HepG2 (cell line): ENCODE data around the gene GFPT2. TPM values are rescaled to one million over a fixed set of nuclear protein-coding genes. Genes with fewer than 3 reads are reported as not detected.

Experiments
- ATAC-seq: fragments of 200-7000 bp; cut with Tn5 transposase; 3 replicates; pipeline ENCODE4 v1.9.1; 2020; ENCODE audit warnings: mild to moderate bottlenecking, moderate library complexity
- BruUV-seq: library from RNA; stranded (reverse); fragments of 400-500 nt; replicated peaks from 2 replicates; lab custom pipeline; 2021; lab: Mats Ljungman, UMichigan
- CTCF ChIA-PET: fragments of 300-600 bp; formaldehyde crosslinking; extraction: SDS; loops from one replicate; lab custom pipeline; 2021; ENCODE audit warnings: low total read pairs, inconsistent platforms, low intra/inter-chr PET ratio; lab: Yijun Ruan, JAX
- POLR2A ChIA-PET: fragments of 350-600 bp; sonication (Branson Sonifier 250); formaldehyde crosslinking; loops from one replicate; lab custom pipeline; 2020; ENCODE audit warnings: antibody characterized with exemption, inconsistent platforms; lab: Yijun Ruan, JAX
- DNase-seq: peaks from one replicate; pipeline ENCODE4 v3.0.0-alpha.2; 2015; ENCODE audit warnings: low spot score
- FAIRE-seq: peaks from 3 replicates; lab custom pipeline; 2011; peaks lifted over from hg19 to GRCh38; lab: Jason Lieb, UNC
- H2AFZ ChIP-seq: one replicate; pipeline ENCODE4 v1.6.1; 2011; ENCODE audit warnings: low read length, inconsistent platforms
- H3K27ac ChIP-seq: fragments of 300-600 bp; 3 replicates; pipeline ENCODE4 v1.8.0; 2011; ENCODE audit warnings: mixed run types, mild to moderate bottlenecking, mixed read lengths, low read length, inconsistent platforms; ENCODE audit not compliant: insufficient read depth; ENCODE audit errors: extremely low read length
- H3K27me3 ChIP-seq, 2 experiments: fragments of 200-600 bp in 1 of 2; 2 replicates in 1 of 2; 3 replicates in 1 of 2; pipeline versions ENCODE4 v1.6.0 to v1.8.0; 2011; ENCODE audit warnings: low read length in 2 of 2, mild to moderate bottlenecking in 2 of 2, moderate library complexity in 2 of 2, inconsistent platforms in 1 of 2; ENCODE audit not compliant: insufficient read depth in 2 of 2, control insufficient read depth in 1 of 2
- H3K36me3 ChIP-seq, 2 experiments: fragments of 200-600 bp in 1 of 2; replicated peaks in 1 of 2; 2 replicates in 1 of 2; 3 replicates in 1 of 2; pipeline versions ENCODE4 v1.5.1 to v1.8.0; 2011; ENCODE audit warnings: low read length in 2 of 2, inconsistent platforms in 1 of 2; ENCODE audit not compliant: insufficient read depth in 2 of 2, control insufficient read depth in 1 of 2
- H3K4me1 ChIP-seq: 2 replicates; pipeline ENCODE4 v1.5.1; 2012; ENCODE audit warnings: low read length, inconsistent platforms; ENCODE audit not compliant: insufficient read depth
- H3K4me2 ChIP-seq: 2 replicates; pipeline ENCODE4 v1.6.0; 2011; ENCODE audit warnings: low read depth, low read length, inconsistent platforms
- H3K4me3 ChIP-seq, 3 experiments: fragments of 200-600 bp in 1 of 3; sonication (generic), shearing (Covaris generic) in 1 of 3; replicated peaks in 1 of 3; 2 replicates each; pipeline ENCODE4 v1.5.1; 2011 to 2016; ENCODE audit warnings: low read length in 3 of 3, inconsistent platforms in 2 of 3, low read depth in 2 of 3, mild to moderate bottlenecking in 2 of 3, control low read depth in 1 of 3, mixed read lengths in 1 of 3; ENCODE audit not compliant: insufficient read depth in 1 of 3
- H3K79me2 ChIP-seq: one replicate; pipeline ENCODE4 v1.6.1; 2011; ENCODE audit warnings: low read length, inconsistent platforms; ENCODE audit not compliant: insufficient read depth
- H3K9ac ChIP-seq: 2 replicates; pipeline ENCODE4 v1.6.0; 2011; ENCODE audit warnings: mild to moderate bottlenecking, low read depth, low read length, inconsistent platforms; ENCODE audit not compliant: insufficient read depth
- H3K9me3 ChIP-seq: 2 replicates; pipeline ENCODE4 v1.5.1; 2012; ENCODE audit warnings: mild to moderate bottlenecking, low read length
- H4K20me1 ChIP-seq: 2 replicates; pipeline ENCODE4 v1.6.0; 2011; ENCODE audit warnings: inconsistent platforms, mild to moderate bottlenecking, low read length, moderate library complexity; ENCODE audit not compliant: insufficient read depth
- CEBPG ChIP-seq: IDR thresholded peaks from 2 replicates; pipeline ENCODE4 v1.6.1; 2016
- DNMT1 ChIP-seq: sonication (generic); formaldehyde crosslinking; IDR thresholded peaks from 2 replicates; pipeline ENCODE4 v1.5.1; 2020; ENCODE audit warnings: mild to moderate bottlenecking, missing genetic modification reagents
- GABPA ChIP-seq, 2 experiments: IDR thresholded peaks; 2 replicates each; pipeline ENCODE4 v1.6.1; 2011 to 2016; ENCODE audit warnings: low read depth in 2 of 2, low read length in 1 of 2, missing biosample characterization in 1 of 2, missing genetic modification characterization in 1 of 2
- MAFF ChIP-seq: IDR thresholded peaks from 2 replicates; pipeline ENCODE4 v1.6.1; 2011; ENCODE audit warnings: low read depth, low read length, improper control_type of control experiment
- NFYC ChIP-seq: IDR thresholded peaks from 2 replicates; pipeline ENCODE4 v1.6.1; 2016; ENCODE audit warnings: missing genetic modification reagents, missing compliant biosample characterization
- RORA ChIP-seq: sonication (generic); formaldehyde crosslinking; IDR thresholded peaks from 2 replicates; pipeline ENCODE4 v1.5.0; 2020; ENCODE audit warnings: mild to moderate bottlenecking, missing genetic modification reagents, moderate library complexity
- SYNCRIP ChIP-seq: fragments of 200-400 bp; formaldehyde crosslinking; IDR thresholded peaks from 2 replicates; pipeline ENCODE4 v1.6.1; 2018; ENCODE audit warnings: mild to moderate bottlenecking, low read depth, low read length; ENCODE audit not compliant: insufficient read depth
- ZFP36L2 ChIP-seq: sonication (generic); formaldehyde crosslinking; IDR thresholded peaks from 2 replicates; pipeline ENCODE4 v1.4.0; 2020; ENCODE audit warnings: missing genetic modification reagents
- ZNF180 ChIP-seq: sonication (generic); formaldehyde crosslinking; IDR thresholded peaks from 2 replicates; pipeline ENCODE4 v1.4.0; 2020; ENCODE audit warnings: low read depth, missing genetic modification reagents, borderline replicate concordance
- ZNF225 ChIP-seq: sonication (generic); formaldehyde crosslinking; IDR thresholded peaks from 2 replicates; pipeline ENCODE4 v1.4.0; 2020; ENCODE audit warnings: mild to moderate bottlenecking, missing genetic modification reagents
- ZNF773 ChIP-seq: sonication (generic); formaldehyde crosslinking; IDR thresholded peaks from 2 replicates; pipeline ENCODE4 v1.4.0; 2020; ENCODE audit warnings: missing genetic modification reagents, borderline replicate concordance
- ZSCAN12 ChIP-seq: sonication (generic); formaldehyde crosslinking; IDR thresholded peaks from 2 replicates; pipeline ENCODE4 v1.9.0; 2021; ENCODE audit warnings: mild to moderate bottlenecking, missing genetic modification reagents
- WGBS: methylation state at CpG from one replicate; pipeline ENCODE4 v1.1.6; 2017; ENCODE audit warnings: low lambda C conversion rate; 5-methylcytosine and 5-hydroxymethylcytosine counted together
- in situ Hi-C: cut with HindIII; loops from 2 replicates; pipeline ENCODE4 v1.10.0; 2017; ENCODE audit warnings: low pct_unique_long_range_greater_than_20kb; ENCODE audit not compliant: extremely low pct_ligation_motif_present
- intact Hi-C: fragments of 100-400 bp; cut with micrococcal nuclease; formaldehyde crosslinking; loops from one replicate; pipeline ENCODE4 v1.10.0; 2022; ENCODE audit not compliant: unreplicated experiment
- polyA plus RNA-seq, 8 experiments: library from polyadenylated mRNA; depleted of rRNA in 3 of 8; stranded (reverse) in 7 of 8; unstranded in 1 of 8; fragments of >200 nt; fragmentation: Illumina TruSeq in 4 of 8; extraction: Trizol in 4 of 8; gene quantifications; 2 replicates each; pipeline versions ENCODE4 v1.2.1 to v1.2.3, GENCODE V29; 2011 to 2016; ENCODE audit warnings: low read depth in 4 of 8, missing spikeins in 1 of 8, mixed read lengths in 1 of 8; ENCODE audit not compliant: insufficient read depth in 1 of 8
- total RNA-seq, 5 experiments: library from RNA; depleted of rRNA; stranded (reverse); fragments of >200 nt; fragmentation: Illumina TruSeq; extraction: Trizol; gene quantifications; 2 replicates each; pipeline ENCODE4 v1.2.3, GENCODE V29; 2016; ENCODE audit warnings: low read depth in 1 of 5
- TF ChIP-seq, protein P1 (sequence below): sonication (generic); formaldehyde crosslinking; IDR thresholded peaks from 2 replicates; pipeline ENCODE4 v1.5.0; 2020; ENCODE audit warnings: missing genetic modification reagents
- TF ChIP-seq, protein P2 (sequence below): sonication (generic); formaldehyde crosslinking; IDR thresholded peaks from 2 replicates; pipeline ENCODE4 v1.8.1; 2023; ENCODE audit warnings: mild to moderate bottlenecking, missing genetic modification reagents
- TF ChIP-seq, protein P3 (sequence below): sonication (generic); formaldehyde crosslinking; conservative IDR thresholded peaks from 2 replicates; pipeline ENCODE4 v1.5.0; 2020; ENCODE audit warnings: missing genetic modification reagents
- TF ChIP-seq, protein P4 (sequence below): sonication (generic); formaldehyde crosslinking; IDR thresholded peaks from 2 replicates; pipeline ENCODE4 v1.4.0; 2020; ENCODE audit warnings: missing genetic modification reagents; ENCODE audit errors: not compliant biosample characterization
- TF ChIP-seq, protein P5 (sequence below): sonication (generic); formaldehyde crosslinking; IDR thresholded peaks from 2 replicates; pipeline ENCODE4 v1.5.1; 2020; ENCODE audit warnings: mild to moderate bottlenecking, missing genetic modification reagents, borderline replicate concordance

Gene GFPT2
- total and polyA plus RNA-seq, 2 of the 13 experiments (the other 11 are each of a cell fraction or from before 2014, with no cell fraction given), result 0.18 TPM

DNA sequence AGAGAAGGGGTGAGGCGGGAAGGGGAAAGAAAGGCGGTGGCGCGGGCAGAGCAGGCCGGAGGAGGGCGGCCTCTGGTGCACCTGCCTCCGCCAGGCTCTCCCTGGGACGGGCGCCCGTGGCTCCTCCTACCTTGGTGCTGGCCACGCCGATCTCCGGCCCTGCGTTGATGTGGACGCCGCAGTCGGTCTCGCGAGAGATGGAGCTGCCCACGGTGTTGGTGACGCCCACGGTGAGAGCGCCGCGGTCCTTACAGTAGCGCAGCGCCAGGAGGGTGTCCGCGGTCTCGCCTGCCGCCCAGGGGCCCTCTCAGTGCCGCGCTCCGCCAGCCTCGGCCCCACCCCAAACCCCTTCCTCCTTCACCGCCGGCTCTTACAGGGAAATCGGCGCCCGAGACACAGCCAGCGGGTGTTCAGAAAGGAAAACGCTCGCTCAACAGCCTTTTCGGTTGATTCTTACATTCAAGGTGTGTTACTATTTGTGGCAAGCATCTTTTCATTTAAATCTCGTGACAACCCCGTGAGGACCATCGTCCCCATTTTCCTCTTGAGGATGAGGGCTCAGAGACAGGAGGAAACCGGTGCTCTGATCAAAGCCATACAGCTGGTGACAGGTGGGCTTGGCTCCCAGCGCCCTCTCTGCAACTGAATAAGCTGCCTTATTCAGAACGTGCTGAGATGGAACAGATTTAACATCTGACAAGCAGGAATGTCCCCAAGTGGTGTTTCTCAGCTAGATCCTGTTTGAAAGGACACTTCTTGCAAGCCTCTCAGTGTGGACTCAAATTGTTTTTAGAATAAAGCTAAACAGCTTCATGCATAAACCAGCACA, 39.2 kb downstream of the GFPT2 start (continued):
- TF ChIP-seq, protein P1, sequence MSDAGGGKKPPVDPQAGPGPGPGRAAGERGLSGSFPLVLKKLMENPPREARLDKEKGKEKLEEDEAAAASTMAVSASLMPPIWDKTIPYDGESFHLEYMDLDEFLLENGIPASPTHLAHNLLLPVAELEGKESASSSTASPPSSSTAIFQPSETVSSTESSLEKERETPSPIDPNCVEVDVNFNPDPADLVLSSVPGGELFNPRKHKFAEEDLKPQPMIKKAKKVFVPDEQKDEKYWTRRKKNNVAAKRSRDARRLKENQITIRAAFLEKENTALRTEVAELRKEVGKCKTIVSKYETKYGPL (CRISPR knock-in tag), result no peak
- TF ChIP-seq MAFF, result no peak
- no peak for TF ChIP-seq SYNCRIP
- TF ChIP-seq, protein P2, sequence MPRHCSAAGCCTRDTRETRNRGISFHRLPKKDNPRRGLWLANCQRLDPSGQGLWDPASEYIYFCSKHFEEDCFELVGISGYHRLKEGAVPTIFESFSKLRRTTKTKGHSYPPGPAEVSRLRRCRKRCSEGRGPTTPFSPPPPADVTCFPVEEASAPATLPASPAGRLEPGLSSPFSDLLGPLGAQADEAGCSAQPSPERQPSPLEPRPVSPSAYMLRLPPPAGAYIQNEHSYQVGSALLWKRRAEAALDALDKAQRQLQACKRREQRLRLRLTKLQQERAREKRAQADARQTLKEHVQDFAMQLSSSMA (CRISPR knock-in tag), result no peak

DNA sequence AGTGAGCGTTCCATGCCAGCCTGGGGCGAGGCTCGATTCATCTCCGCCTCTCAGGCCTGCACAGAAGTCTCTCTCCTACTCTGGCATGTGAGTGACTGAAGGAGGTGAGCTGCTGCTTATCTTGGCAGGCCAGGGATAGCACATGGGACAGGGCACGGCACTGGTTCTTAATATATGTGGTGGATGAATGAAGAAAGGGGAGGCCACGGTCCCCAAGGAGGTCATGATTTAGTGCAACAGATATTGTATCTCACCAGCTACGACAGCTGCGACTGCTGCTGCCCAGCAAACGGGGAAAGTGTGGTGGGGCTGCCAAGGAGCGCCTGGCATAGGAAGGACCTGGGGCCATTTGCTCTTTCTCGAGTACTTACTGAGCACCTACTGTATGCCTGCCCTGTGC, 41.9 kb downstream of the GFPT2 start:
- intact Hi-C loops, result no loop called here
- Histone ChIP-seq H3K27ac (no peak overlapping the region), H2AFZ (no peak overlapping the region), H3K79me2 (no peaks in the 10 kb centered on the region), H3K4me1 (no peaks in the 10 kb centered on the region), H3K9ac (no peak overlapping the region), H3K4me2 (no peak overlapping the region), H3K27me3 (peaks cover 0 to 2% of the 10 kb centered on the region in 2 experiments; a peak in 1 of 5 replicates), H3K9me3 (no peaks in the 10 kb centered on the region), H4K20me1 (no peaks in the 10 kb centered on the region), H3K4me3 (no peak overlapping the region), H3K36me3 (no peaks in the 10 kb centered on the region)
- ATAC-seq (no peak), DNase-seq (no peak), FAIRE-seq (no peak)
- ChIA-PET POLR2A (no interaction called here), CTCF (no interaction called here)
- no TSS peak for BruUV-seq
- in situ Hi-C loops, result no loop called here
- 60% methylated on average over 6 of the region's 11 CpGs for WGBS
- TF ChIP-seq GABPA (IDR thresholded peaks at IDR 0.05; ENCODE audit: low read depth, low read length) (no peak), GABPA (CRISPR knock-in tag; IDR thresholded peaks at IDR 0.05; ENCODE audit: low read depth) (no peak), RORA (no peak), ZNF773 (CRISPR knock-in tag) (no peak), ZNF180 (CRISPR knock-in tag) (no peak), ZSCAN12 (CRISPR knock-in tag) (no peak), DNMT1 (CRISPR knock-in tag) (no peak), ZFP36L2 (CRISPR knock-in tag) (no peak), NFYC (CRISPR knock-in tag) (no peak), CEBPG (CRISPR knock-in tag) (no peak), ZNF225 (CRISPR knock-in tag) (no peak)
- TF ChIP-seq, protein P3, sequence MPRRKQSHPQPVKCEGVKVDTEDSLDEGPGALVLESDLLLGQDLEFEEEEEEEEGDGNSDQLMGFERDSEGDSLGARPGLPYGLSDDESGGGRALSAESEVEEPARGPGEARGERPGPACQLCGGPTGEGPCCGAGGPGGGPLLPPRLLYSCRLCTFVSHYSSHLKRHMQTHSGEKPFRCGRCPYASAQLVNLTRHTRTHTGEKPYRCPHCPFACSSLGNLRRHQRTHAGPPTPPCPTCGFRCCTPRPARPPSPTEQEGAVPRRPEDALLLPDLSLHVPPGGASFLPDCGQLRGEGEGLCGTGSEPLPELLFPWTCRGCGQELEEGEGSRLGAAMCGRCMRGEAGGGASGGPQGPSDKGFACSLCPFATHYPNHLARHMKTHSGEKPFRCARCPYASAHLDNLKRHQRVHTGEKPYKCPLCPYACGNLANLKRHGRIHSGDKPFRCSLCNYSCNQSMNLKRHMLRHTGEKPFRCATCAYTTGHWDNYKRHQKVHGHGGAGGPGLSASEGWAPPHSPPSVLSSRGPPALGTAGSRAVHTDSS (CRISPR knock-in tag), result no peak
- TF ChIP-seq, protein P4, sequence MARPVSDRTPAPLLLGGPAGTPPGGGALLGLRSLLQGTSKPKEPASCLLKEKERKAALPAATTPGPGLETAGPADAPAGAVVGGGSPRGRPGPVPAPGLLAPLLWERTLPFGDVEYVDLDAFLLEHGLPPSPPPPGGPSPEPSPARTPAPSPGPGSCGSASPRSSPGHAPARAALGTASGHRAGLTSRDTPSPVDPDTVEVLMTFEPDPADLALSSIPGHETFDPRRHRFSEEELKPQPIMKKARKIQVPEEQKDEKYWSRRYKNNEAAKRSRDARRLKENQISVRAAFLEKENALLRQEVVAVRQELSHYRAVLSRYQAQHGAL (CRISPR knock-in tag), result no peak
- TF ChIP-seq, protein P5, sequence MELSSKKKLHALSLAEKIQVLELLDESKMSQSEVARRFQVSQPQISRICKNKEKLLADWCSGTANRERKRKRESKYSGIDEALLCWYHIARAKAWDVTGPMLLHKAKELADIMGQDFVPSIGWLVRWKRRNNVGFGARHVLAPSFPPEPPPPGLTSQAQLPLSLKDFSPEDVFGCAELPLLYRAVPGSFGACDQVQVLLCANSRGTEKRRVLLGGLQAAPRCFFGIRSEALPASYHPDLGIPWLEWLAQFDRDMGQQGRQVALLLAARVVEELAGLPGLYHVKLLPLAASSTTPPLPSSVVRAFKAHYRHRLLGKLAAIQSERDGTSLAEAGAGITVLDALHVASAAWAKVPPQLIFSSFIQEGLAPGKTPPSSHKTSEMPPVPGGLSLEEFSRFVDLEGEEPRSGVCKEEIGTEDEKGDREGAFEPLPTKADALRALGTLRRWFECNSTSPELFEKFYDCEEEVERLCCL, result no peak
